Embryonic facial prominence (tissue), 1 donor: ENCODE results near the gene RPLP1.

Experiments used
- DNase-seq: peaks from one replicate; pipeline ENCODE4 v3.0.0-alpha.2; 2016; ENCODE audit errors: extremely low spot score

The RPLP1 gene

GRCh38 chr15:69468241-69469121, 15.9 kb downstream of the RPLP1 start:
- no peak for DNase-seq

GRCh38 chr15:69469467-69470201, 17.0 kb downstream of the RPLP1 start:
- no peak for DNase-seq

GRCh38 chr15:69472046-69472445, 19.4 kb downstream of the RPLP1 start:
- no peak for DNase-seq

- no peak for DNase-seq
These were observed 19.9 kb downstream of the RPLP1 start for GRCh38 chr15:69472562-69472961.

- DNase-seq: no peak
These were observed 21.7 kb downstream of the RPLP1 start for GRCh38 chr15:69474291-69474690.

GRCh38 chr15:69474846-69475455, 22.3 kb downstream of the RPLP1 start:
- DNase-seq: no peak

- DNase-seq: no peak
These were observed 23.2 kb downstream of the RPLP1 start for GRCh38 chr15:69475769-69476358.

- no peak for DNase-seq
These were observed 24.3 kb downstream of the RPLP1 start for GRCh38 chr15:69476704-69477473.

- DNase-seq: peak; percentile 44
These were observed 25.7 kb downstream of the RPLP1 start for GRCh38 chr15:69478259-69478781.

GRCh38 chr15:69479081-69479480, 26.5 kb downstream of the RPLP1 start:
- no peak for DNase-seq

- DNase-seq: no peak
These were observed 27.4 kb downstream of the RPLP1 start for GRCh38 chr15:69479971-69480370.

- no peak for DNase-seq
These were observed 28.3 kb downstream of the RPLP1 start for GRCh38 chr15:69480932-69481331.

- DNase-seq: no peak
These were observed 30.2 kb downstream of the RPLP1 start for GRCh38 chr15:69482686-69483256.

GRCh38 chr15:69484837-69485236, 32.2 kb downstream of the RPLP1 start:
- no peak for DNase-seq

GRCh38 chr15:69486481-69487110, 34.0 kb downstream of the RPLP1 start:
- no peak for DNase-seq

GRCh38 chr15:69489073-69489571, 36.5 kb downstream of the RPLP1 start:
- no peak for DNase-seq

GRCh38 chr15:69490356-69491037, 37.9 kb downstream of the RPLP1 start:
- DNase-seq: no peak

- DNase-seq: no peak
These were observed 38.5 kb downstream of the RPLP1 start for GRCh38 chr15:69491038-69491505.

GRCh38 chr15:69493406-69493805, 40.8 kb downstream of the RPLP1 start:
- DNase-seq: no peak
